ENCODE data around the gene CUL4A. TPM values are rescaled to one million over a fixed set of nuclear protein-coding genes. Genes with fewer than 3 reads are reported as not detected.

The CUL4A gene
- total and polyA plus RNA-seq, 2 experiments from 2014 or later, result 52.2 to 85.3 TPM

DNA sequence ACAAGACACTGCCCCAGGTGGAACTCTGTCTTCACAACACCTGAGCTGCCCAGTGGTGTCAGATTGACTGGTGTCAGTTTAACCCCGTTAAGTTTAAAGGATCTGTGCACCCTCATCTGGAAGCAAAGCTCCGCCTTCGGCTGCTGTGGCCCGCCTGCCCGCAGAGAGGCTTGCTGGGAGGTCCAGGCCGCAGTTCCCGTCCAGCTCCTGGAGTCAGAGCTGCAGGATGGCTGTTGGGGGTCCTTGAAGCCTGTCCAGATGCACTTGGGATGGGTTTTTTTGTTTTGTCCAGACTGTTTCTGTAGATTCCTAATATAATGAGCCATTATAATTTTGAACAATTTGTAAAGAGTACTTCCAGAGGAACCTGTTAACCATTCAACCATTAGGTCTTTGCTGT lies 16.1 kb downstream of the CUL4A start:
- DNase-seq (ENCODE audit: low spot score), result no peak
- Histone ChIP-seq H3K27me3 (no peaks in the 10 kb centered on the region), H3K9me3 (ENCODE audit: low read depth) (no peaks in the 10 kb centered on the region), H2AFZ (no peak overlapping the region), H3K79me2 (peaks cover 64% of the 10 kb centered on the region), H3K4me2 (no peak overlapping the region), H3K9me2 (replicated peaks; ENCODE audit: insufficient read depth) (no peaks in the 10 kb centered on the region), H3K4me1 (ENCODE audit: insufficient read depth) (no peaks in the 10 kb centered on the region), H4K20me1 (ENCODE audit: insufficient read depth, poor library complexity, severe bottlenecking) (peaks cover 14% of the 10 kb centered on the region), H3K27ac (no peak overlapping the region), H3K4me3 (no peak overlapping the region), H3K36me3 (replicated peaks; ENCODE audit: insufficient read depth, low read depth) (no peaks in the 10 kb centered on the region)
- 96% methylated on average over 7 of the region's 7 CpGs for WGBS (ENCODE audit: low lambda C conversion rate, missing lambda C conversion rate)
- TF ChIP-seq EZH2phosphoT487 (IDR thresholded peaks at IDR 0.05; ENCODE audit: low read depth, severe bottlenecking, unreplicated experiment) (no peak), EZH2 (IDR thresholded peaks at IDR 0.05; ENCODE audit: borderline replicate concordance) (no peak)
- TF ChIP-seq, protein P1, sequence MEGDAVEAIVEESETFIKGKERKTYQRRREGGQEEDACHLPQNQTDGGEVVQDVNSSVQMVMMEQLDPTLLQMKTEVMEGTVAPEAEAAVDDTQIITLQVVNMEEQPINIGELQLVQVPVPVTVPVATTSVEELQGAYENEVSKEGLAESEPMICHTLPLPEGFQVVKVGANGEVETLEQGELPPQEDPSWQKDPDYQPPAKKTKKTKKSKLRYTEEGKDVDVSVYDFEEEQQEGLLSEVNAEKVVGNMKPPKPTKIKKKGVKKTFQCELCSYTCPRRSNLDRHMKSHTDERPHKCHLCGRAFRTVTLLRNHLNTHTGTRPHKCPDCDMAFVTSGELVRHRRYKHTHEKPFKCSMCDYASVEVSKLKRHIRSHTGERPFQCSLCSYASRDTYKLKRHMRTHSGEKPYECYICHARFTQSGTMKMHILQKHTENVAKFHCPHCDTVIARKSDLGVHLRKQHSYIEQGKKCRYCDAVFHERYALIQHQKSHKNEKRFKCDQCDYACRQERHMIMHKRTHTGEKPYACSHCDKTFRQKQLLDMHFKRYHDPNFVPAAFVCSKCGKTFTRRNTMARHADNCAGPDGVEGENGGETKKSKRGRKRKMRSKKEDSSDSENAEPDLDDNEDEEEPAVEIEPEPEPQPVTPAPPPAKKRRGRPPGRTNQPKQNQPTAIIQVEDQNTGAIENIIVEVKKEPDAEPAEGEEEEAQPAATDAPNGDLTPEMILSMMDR (IDR thresholded peaks at IDR 0.05; ENCODE audit: poor library complexity), result no peak

DNA sequence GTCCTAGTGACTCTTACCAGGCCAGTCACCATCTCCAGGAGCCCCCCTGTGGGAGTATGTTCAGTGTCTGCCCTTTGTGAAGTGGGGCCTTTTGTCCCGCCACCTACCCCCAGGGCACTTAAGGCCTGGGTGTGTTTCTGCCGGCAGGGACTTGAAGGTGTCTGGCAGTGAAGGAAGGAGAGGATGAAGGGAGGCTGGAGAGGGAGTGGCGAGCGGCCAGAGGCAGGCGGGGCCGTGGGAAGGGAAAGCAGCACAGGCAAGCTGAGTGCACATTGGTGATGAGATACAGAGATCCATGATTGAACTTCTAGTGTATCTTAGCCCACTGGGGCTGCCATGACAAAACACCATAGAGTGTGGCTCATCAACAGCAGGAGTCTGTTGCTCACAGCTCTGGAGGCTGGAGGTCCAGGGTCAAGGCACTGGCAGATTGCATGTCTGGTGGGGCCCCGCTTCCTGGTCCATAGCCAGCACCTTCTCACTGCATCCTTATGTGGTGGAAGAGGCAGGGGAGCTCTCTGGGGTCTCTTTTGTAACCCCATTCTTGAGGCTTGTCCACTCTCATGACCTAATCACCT lies 17.5 kb downstream of the CUL4A start:
- Histone ChIP-seq H3K4me2 (no peak overlapping the region), H3K36me3 (replicated peaks; ENCODE audit: insufficient read depth, low read depth) (no peaks in the 10 kb centered on the region), H3K27ac (no peak overlapping the region), H3K79me2 (peaks cover 50% of the 10 kb centered on the region), H3K9me2 (replicated peaks; ENCODE audit: insufficient read depth) (no peaks in the 10 kb centered on the region), H3K27me3 (no peaks in the 10 kb centered on the region), H3K9me3 (ENCODE audit: low read depth) (no peaks in the 10 kb centered on the region), H4K20me1 (ENCODE audit: insufficient read depth, poor library complexity, severe bottlenecking) (peaks cover 3% of the 10 kb centered on the region), H2AFZ (no peak overlapping the region), H3K4me3 (no peak overlapping the region), H3K4me1 (ENCODE audit: insufficient read depth) (no peaks in the 10 kb centered on the region)
- DNase-seq (ENCODE audit: low spot score), result no peak
- WGBS (ENCODE audit: low lambda C conversion rate, missing lambda C conversion rate), result 85% methylated on average over 7 of the region's 7 CpGs
- no peak for TF ChIP-seq EZH2phosphoT487 (IDR thresholded peaks at IDR 0.05; ENCODE audit: low read depth, severe bottlenecking, unreplicated experiment)
- TF ChIP-seq, protein P1 (IDR thresholded peaks at IDR 0.05; ENCODE audit: poor library complexity), result no peak
- no peak for TF ChIP-seq EZH2 (IDR thresholded peaks at IDR 0.05; ENCODE audit: borderline replicate concordance)

DNA sequence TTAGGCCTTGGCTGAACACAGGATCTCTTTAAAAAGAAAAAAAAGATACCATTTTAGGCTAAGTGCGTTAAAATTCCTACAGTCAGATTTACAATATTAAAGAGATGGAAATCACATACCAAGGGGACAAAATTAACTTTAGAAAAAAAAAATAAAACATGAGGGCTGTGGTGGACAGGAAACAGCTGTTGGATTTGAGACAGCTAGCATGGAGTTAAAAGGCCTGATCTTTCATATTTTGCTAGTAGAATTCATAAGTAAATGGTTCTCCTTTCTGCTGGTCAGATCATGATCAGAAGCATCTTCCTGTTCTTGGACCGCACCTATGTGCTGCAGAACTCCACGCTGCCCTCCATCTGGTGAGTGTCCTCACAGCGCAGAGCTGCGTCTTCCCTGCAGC lies 19.7 kb downstream of the CUL4A start:
- no peak overlapping the region for H3K4me3 ChIP-seq
- no peaks in the 10 kb centered on the region for H3K9me3 ChIP-seq (ENCODE audit: low read depth)
- H3K27ac ChIP-seq, result no peak overlapping the region
- no peaks in the 10 kb centered on the region for H3K27me3 ChIP-seq
- H3K9me2 ChIP-seq (replicated peaks; ENCODE audit: insufficient read depth), result no peaks in the 10 kb centered on the region
- H3K79me2 ChIP-seq, result peaks cover 31% of the 10 kb centered on the region
- no peak overlapping the region for H2AFZ ChIP-seq
- TF ChIP-seq, protein P1 (IDR thresholded peaks at IDR 0.05; ENCODE audit: poor library complexity), result no peak
- TF ChIP-seq EZH2 (IDR thresholded peaks at IDR 0.05; ENCODE audit: borderline replicate concordance) (no peak), EZH2phosphoT487 (IDR thresholded peaks at IDR 0.05; ENCODE audit: low read depth, severe bottlenecking, unreplicated experiment) (no peak)
- H4K20me1 ChIP-seq (ENCODE audit: insufficient read depth, poor library complexity, severe bottlenecking), result no peaks in the 10 kb centered on the region
- no peak for DNase-seq (ENCODE audit: low spot score)
- WGBS (ENCODE audit: low lambda C conversion rate, missing lambda C conversion rate), result 97% methylated on average over 5 of the region's 5 CpGs
- no peak overlapping the region for H3K4me2 ChIP-seq
- no peaks in the 10 kb centered on the region for H3K4me1 ChIP-seq (ENCODE audit: insufficient read depth)
- no peaks in the 10 kb centered on the region for H3K36me3 ChIP-seq (replicated peaks; ENCODE audit: insufficient read depth, low read depth)
